Measurements from ENCODE around the gene FAM47E.

DNA sequence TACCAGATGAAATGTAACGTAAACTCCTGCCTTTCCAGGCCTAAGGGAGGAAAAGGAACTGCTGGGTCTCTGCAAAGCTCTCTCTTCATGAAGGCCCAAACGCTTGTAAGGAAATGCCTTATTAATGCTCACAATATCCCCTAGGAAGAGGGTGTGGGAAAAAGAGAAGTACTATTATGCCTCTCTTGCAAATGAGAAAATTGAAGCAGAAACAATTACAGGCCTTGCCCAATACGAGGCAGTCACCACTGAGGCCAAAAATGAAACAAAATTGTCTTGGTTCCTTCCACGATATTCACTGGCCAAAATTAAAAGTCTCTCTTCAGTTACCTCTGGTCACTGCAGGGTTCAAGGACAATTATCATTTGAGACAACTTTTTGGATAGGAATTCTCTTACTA lies 41.1 kb upstream of the FAM47E start:
- TF ChIP-seq, protein P1, sequence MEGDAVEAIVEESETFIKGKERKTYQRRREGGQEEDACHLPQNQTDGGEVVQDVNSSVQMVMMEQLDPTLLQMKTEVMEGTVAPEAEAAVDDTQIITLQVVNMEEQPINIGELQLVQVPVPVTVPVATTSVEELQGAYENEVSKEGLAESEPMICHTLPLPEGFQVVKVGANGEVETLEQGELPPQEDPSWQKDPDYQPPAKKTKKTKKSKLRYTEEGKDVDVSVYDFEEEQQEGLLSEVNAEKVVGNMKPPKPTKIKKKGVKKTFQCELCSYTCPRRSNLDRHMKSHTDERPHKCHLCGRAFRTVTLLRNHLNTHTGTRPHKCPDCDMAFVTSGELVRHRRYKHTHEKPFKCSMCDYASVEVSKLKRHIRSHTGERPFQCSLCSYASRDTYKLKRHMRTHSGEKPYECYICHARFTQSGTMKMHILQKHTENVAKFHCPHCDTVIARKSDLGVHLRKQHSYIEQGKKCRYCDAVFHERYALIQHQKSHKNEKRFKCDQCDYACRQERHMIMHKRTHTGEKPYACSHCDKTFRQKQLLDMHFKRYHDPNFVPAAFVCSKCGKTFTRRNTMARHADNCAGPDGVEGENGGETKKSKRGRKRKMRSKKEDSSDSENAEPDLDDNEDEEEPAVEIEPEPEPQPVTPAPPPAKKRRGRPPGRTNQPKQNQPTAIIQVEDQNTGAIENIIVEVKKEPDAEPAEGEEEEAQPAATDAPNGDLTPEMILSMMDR (IDR thresholded peaks at IDR 0.05; ENCODE audit: low read depth, low read length, poor library complexity, severe bottlenecking): no peak
- no peak for TF ChIP-seq EZH2phosphoT487 (IDR thresholded peaks at IDR 0.05; ENCODE audit: borderline replicate concordance, low read length)

All from DOHH2 (cell line).